ENCODE data around the gene DNAJC3.

The DNAJC3 gene

GRCh38 chr13:95697052-95697680 lies 20.2 kb downstream of the DNAJC3 start:
- H3K4me3 ChIP-seq (ENCODE audit: low read depth, low read length), result no peak overlapping the region
- ChIA-PET CTCF (interaction anchor here (0.7 to 1.0 kb wide), 2 partner anchors 9 to 73 kb away, joined by 3 read pairs; no protein-coding TSS in a partner anchor), POLR2A (no interaction called here)
- no peak for DNase-seq (ENCODE audit: low read depth, low spot score)
- TF ChIP-seq CTCF (IDR thresholded peaks at IDR 0.05; ENCODE audit: insufficient read depth, low read length, missing control alignments), result no peak

GRCh38 chr13:95698047-95698749 lies 21.3 kb downstream of the DNAJC3 start:
- no peak for TF ChIP-seq CTCF (IDR thresholded peaks at IDR 0.05; ENCODE audit: insufficient read depth, low read length, missing control alignments)
- ChIA-PET CTCF (interaction anchor here (1.2 kb wide), 1 partner anchor 73 kb away, joined by 4 read pairs; no protein-coding TSS in a partner anchor), POLR2A (no interaction called here)
- no peak for DNase-seq (ENCODE audit: low read depth, low spot score)
- H3K4me3 ChIP-seq (ENCODE audit: low read depth, low read length), result no peak overlapping the region

- POLR2A ChIA-PET, result no interaction called here
- no peak for DNase-seq (ENCODE audit: low read depth, low spot score)
- H3K4me3 ChIP-seq (ENCODE audit: low read depth, low read length), result no peak overlapping the region
- CTCF ChIA-PET, result interaction anchor here (0.6 to 2.4 kb wide), 4 partner anchors 9 to 79 kb away, joined by 3 to 7 read pairs (median 3); no protein-coding TSS in a partner anchor
- TF ChIP-seq CTCF (IDR thresholded peaks at IDR 0.05; ENCODE audit: insufficient read depth, low read length, missing control alignments), result no peak
These were observed 26.6 kb downstream of the DNAJC3 start for GRCh38 chr13:95703576-95703975.

- TF ChIP-seq CTCF (IDR thresholded peaks at IDR 0.05; ENCODE audit: insufficient read depth, low read length, missing control alignments), result no peak
- no peak for DNase-seq (ENCODE audit: low read depth, low spot score)
- no peak overlapping the region for H3K4me3 ChIP-seq (ENCODE audit: low read depth, low read length)
- CTCF ChIA-PET, result interaction anchor here (1.1 to 2.4 kb wide), 3 partner anchors 8 to 130 kb away, joined by 3 to 12 read pairs (median 7); no protein-coding TSS in a partner anchor
- POLR2A ChIA-PET, result no interaction called here
These were observed 27.6 kb downstream of the DNAJC3 start for GRCh38 chr13:95704510-95704909.

- no peak for DNase-seq (ENCODE audit: low read depth, low spot score)
- ChIA-PET CTCF (interaction anchor here (0.9 to 2.4 kb wide), 2 partner anchors 9 to 128 kb away, joined by 3 to 12 read pairs; no protein-coding TSS in a partner anchor), POLR2A (no interaction called here)
- no peak overlapping the region for H3K4me3 ChIP-seq (ENCODE audit: low read depth, low read length)
- no peak for TF ChIP-seq CTCF (IDR thresholded peaks at IDR 0.05; ENCODE audit: insufficient read depth, low read length, missing control alignments)
These were observed 29.4 kb downstream of the DNAJC3 start for GRCh38 chr13:95706356-95706755.

- TF ChIP-seq CTCF (IDR thresholded peaks at IDR 0.05; ENCODE audit: insufficient read depth, low read length, missing control alignments), result no peak
- no peak overlapping the region for H3K4me3 ChIP-seq (ENCODE audit: low read depth, low read length)
- ChIA-PET CTCF (interaction anchor here (0.9 kb wide), 1 partner anchor 8 kb away, joined by 3 read pairs; no protein-coding TSS in a partner anchor), POLR2A (no interaction called here)
- no peak for DNase-seq (ENCODE audit: low read depth, low spot score)
These were observed 30.1 kb downstream of the DNAJC3 start for GRCh38 chr13:95707035-95707434.

All from AG04449 (cell line).